GM12878 (cell line): ENCODE measurements around the gene UQCRFS1. TPM values are rescaled to one million over a fixed set of nuclear protein-coding genes. Genes with fewer than 3 reads are reported as not detected.

Source experiments
- ATAC-seq: fragments of 200-7000 bp; cut with Tn5 transposase; 3 replicates; pipeline ENCODE4 v1.9.1; 2020; ENCODE audit warnings: mild to moderate bottlenecking, moderate library complexity
- BruUV-seq: library from RNA; stranded (reverse); fragments of 400-500 nt; replicated peaks from 2 replicates; lab custom pipeline; 2021; lab: Mats Ljungman, UMichigan
- CTCF ChIA-PET: fragments of 300-600 bp; sonication (Branson Sonifier 250); formaldehyde crosslinking; extraction: SDS; loops from one replicate; lab custom pipeline; 2021; ENCODE audit warnings: inconsistent platforms; lab: Yijun Ruan, JAX
- POLR2A ChIA-PET: fragments of 350-600 bp; formaldehyde crosslinking; extraction: SDS; loops from one replicate; lab custom pipeline; 2021; ENCODE audit warnings: inconsistent platforms; lab: Charles Lee
- RAD21 ChIA-PET: fragments of 300-600 bp; sonication (Branson Sonifier 250); formaldehyde crosslinking; loops from one replicate; lab custom pipeline; 2023; ENCODE audit warnings: antibody characterized with exemption; ENCODE audit not compliant: unreplicated experiment; lab: Charles Lee
- SMC1A ChIA-PET: fragments of 300-600 bp; sonication (Branson Sonifier 250); formaldehyde crosslinking; loops from one replicate; lab custom pipeline; 2023; ENCODE audit not compliant: unreplicated experiment, uncharacterized antibody; lab: Charles Lee
- DNase-seq: peaks from one replicate; pipeline ENCODE4 v3.0.0-alpha.2; 2011; ENCODE audit warnings: low read depth, low spot score
- FAIRE-seq: peaks from 3 replicates; lab custom pipeline; 2011; peaks lifted over from hg19 to GRCh38; lab: Jason Lieb, UNC
- H2AFZ ChIP-seq: 2 replicates; pipeline ENCODE4 v1.6.0; 2011; ENCODE audit warnings: low read depth, low read length, control low read depth; ENCODE audit not compliant: control insufficient read depth
- H3K27ac ChIP-seq: 2 replicates; pipeline ENCODE4 v1.5.1; 2011; ENCODE audit warnings: control low read depth; ENCODE audit not compliant: control insufficient read depth, insufficient read depth
- H3K27me3 ChIP-seq, 2 experiments: replicated peaks in 1 of 2; 2 replicates each; pipeline versions ENCODE4 v1.6.0 to v1.6.1; 2011; ENCODE audit warnings: low read length in 1 of 2; ENCODE audit not compliant: control insufficient read depth in 2 of 2, insufficient read depth in 2 of 2
- H3K36me3 ChIP-seq, 2 experiments: 2 replicates each; pipeline ENCODE4 v1.5.1; 2011; ENCODE audit warnings: low read length in 1 of 2; ENCODE audit not compliant: control insufficient read depth in 2 of 2, insufficient read depth in 2 of 2
- H3K4me1 ChIP-seq: 2 replicates; pipeline ENCODE4 v1.6.1; 2011; ENCODE audit warnings: mild to moderate bottlenecking, low read length, moderate library complexity, mixed read lengths; ENCODE audit not compliant: control insufficient read depth, insufficient read depth
- H3K4me2 ChIP-seq: 2 replicates; pipeline ENCODE4 v1.6.0; 2011; ENCODE audit warnings: control low read depth; ENCODE audit not compliant: control insufficient read depth, insufficient read depth
- H3K4me3 ChIP-seq: fragments of 200-600 bp; sonication (generic); 2 replicates; pipeline ENCODE4 v1.5.1; 2016
- H3K79me2 ChIP-seq: 2 replicates; pipeline ENCODE4 v1.6.0; 2011; ENCODE audit warnings: low read length; ENCODE audit not compliant: control insufficient read depth, insufficient read depth
- H3K9ac ChIP-seq: 2 replicates; pipeline ENCODE4 v1.8.0; 2011; ENCODE audit warnings: low read length, control low read depth, mixed read lengths; ENCODE audit not compliant: control insufficient read depth, insufficient read depth
- H3K9me3 ChIP-seq: replicated peaks from 3 replicates; pipeline ENCODE4 v1.5.1; 2011; ENCODE audit warnings: mild to moderate bottlenecking, low read length; ENCODE audit not compliant: control insufficient read depth, insufficient read depth
- H4K20me1 ChIP-seq: 2 replicates; pipeline ENCODE4 v1.6.0; 2011; ENCODE audit not compliant: control insufficient read depth, insufficient read depth
- CHD1 ChIP-seq: IDR thresholded peaks from 2 replicates; pipeline ENCODE4 v1.6.1; 2012; ENCODE audit warnings: low read depth, low read length, improper control_type of control experiment
- HCFC1 ChIP-seq: fragments of 150-350 bp; IDR thresholded peaks from 2 replicates; pipeline ENCODE4 v1.6.1; 2014; ENCODE audit warnings: low read length
- MYB ChIP-seq: fragments of 150-350 bp; IDR thresholded peaks from 2 replicates; pipeline ENCODE4 v1.6.1; 2014; ENCODE audit warnings: mild to moderate bottlenecking, low read depth, low read length, borderline replicate concordance
- NFXL1 ChIP-seq: fragments of 450-650 bp; IDR thresholded peaks from 2 replicates; pipeline ENCODE4 v1.6.1; 2017; ENCODE audit warnings: antibody characterized with exemption, mild to moderate bottlenecking, borderline replicate concordance
- YY1 ChIP-seq: IDR thresholded peaks from 2 replicates; pipeline ENCODE4 v1.6.1; 2011; ENCODE audit warnings: low read depth, mild to moderate bottlenecking, low read length
- ZNF217 ChIP-seq: fragments of 450-650 bp; IDR thresholded peaks from 2 replicates; pipeline ENCODE4 v1.6.1; 2017; ENCODE audit warnings: antibody characterized with exemption, mild to moderate bottlenecking
- ZNF592 ChIP-seq: fragments of 450-650 bp; IDR thresholded peaks from 2 replicates; pipeline ENCODE4 v1.6.1; 2017; ENCODE audit warnings: mild to moderate bottlenecking, moderate library complexity
- WGBS: methylation state at CpG from one replicate; pipeline ENCODE4 v1.1.6; 2016; ENCODE audit warnings: low lambda C conversion rate; ENCODE audit not compliant: insufficient replicate concordance, insufficient coverage; ENCODE audit errors: missing lambda C conversion rate; 5-methylcytosine and 5-hydroxymethylcytosine counted together
- in situ Hi-C: fragments of 300-500 bp; cut with MboI; formaldehyde crosslinking; loops from 9 replicates; pipeline ENCODE4 v1.14.3; 2018; ENCODE audit warnings: mixed read lengths
- intact Hi-C: fragments of 100-400 bp; cut with micrococcal nuclease; formaldehyde crosslinking; loops from one replicate; pipeline ENCODE4 v1.14.2; 2022; ENCODE audit not compliant: unreplicated experiment
- polyA plus RNA-seq, 11 experiments: library from polyadenylated mRNA; depleted of rRNA in 4 of 11; unstranded in 6 of 11; stranded (reverse) in 5 of 11; fragments of >200 nt; fragmentation: Nextera tagmentation in 4 of 11; fragmentation: Illumina TruSeq in 1 of 11; extraction: Ambion mirVana in 4 of 11; extraction: Trizol in 1 of 11; gene quantifications; 1 replicate in 1 of 11; 2 replicates in 10 of 11; pipeline versions ENCODE4 v1.2.1 to v1.2.3, GENCODE V29; 2011 to 2016; ENCODE audit warnings: inconsistent platforms in 2 of 11, missing spikeins in 2 of 11, low read depth in 1 of 11
- total RNA-seq, 4 experiments: library from RNA; depleted of rRNA in 3 of 4; stranded (reverse); fragments of >200 nt in 3 of 4; fragmentation: Illumina TruSeq in 1 of 4; extraction: Trizol in 1 of 4; gene quantifications; 2 replicates each; pipeline versions ENCODE4 v1.2.1 to v1.2.3, GENCODE V29; 2013 to 2021

Gene UQCRFS1
- total and polyA plus RNA-seq, 10 of the 15 experiments (the other 5 are each of a cell fraction or from before 2014, with no cell fraction given) = 9.3 to 125 (median 67.9) TPM

- Histone ChIP-seq H3K27me3 (no peaks in the 10 kb centered on the region), H3K4me1 (no peaks in the 10 kb centered on the region), H3K4me2 (no peak overlapping the region), H3K27ac (no peak overlapping the region), H4K20me1 (no peaks in the 10 kb centered on the region), H3K4me3 (no peak overlapping the region), H3K9me3 (no peaks in the 10 kb centered on the region), H3K9ac (no peak overlapping the region), H2AFZ (no peak overlapping the region), H3K36me3 (peaks cover 0 to 4% of the 10 kb centered on the region in 2 experiments; a peak in 1 of 4 replicates), H3K79me2 (no peaks in the 10 kb centered on the region)
- WGBS = 70% methylated on average over 2 of the region's 2 CpGs
- no peak for TF ChIP-seq YY1
- TF ChIP-seq ZNF217 = no peak
- TF ChIP-seq ZNF592 = no peak
- no peak for TF ChIP-seq HCFC1
- no peak for TF ChIP-seq CHD1
- no peak for TF ChIP-seq NFXL1
- no peak for TF ChIP-seq MYB
- in situ Hi-C loops (loop anchor here (25.0 kb wide), 2 partner anchors 510 to 1415 kb away; partner anchors contain the start of gene C19orf12), intact Hi-C loops (no loop called here)
- ChIA-PET SMC1A (interaction anchor here (0.6 kb wide), 1 partner anchor 16 kb away, joined by 4 read pairs; no protein-coding TSS in a partner anchor), RAD21 (no interaction called here), CTCF (interaction anchor here (0.8 to 2.0 kb wide), 3 partner anchors 9 to 63 kb away, joined by 3 to 5 read pairs (median 5); no protein-coding TSS in a partner anchor), POLR2A (interaction anchor here (0.5 kb wide), 1 partner anchor 44 kb away, joined by 8 read pairs; no protein-coding TSS in a partner anchor)
- no TSS peak for BruUV-seq
- ATAC-seq (no peak), FAIRE-seq (no peak), DNase-seq (no peak)
Measured at GRCh38 chr19:29201855-29202254, 11.1 kb downstream of the UQCRFS1 start.
